ENCODE data around the gene NAP1L4. TPM values are rescaled to one million over a fixed set of nuclear protein-coding genes. Genes with fewer than 3 reads are reported as not detected.
"Not testable (repeated sequence)": the region's sequence is repeated elsewhere in the genome, so short reads cannot be mapped to it uniquely, and the experiment has no call there.

The NAP1L4 gene
- total and polyA plus RNA-seq, 3 experiments from 2014 or later = 163 to 280 (median 273) TPM

GRCh38 chr11:2940147-2940920 is 51.8 kb downstream of the NAP1L4 start:
- peak in 2 of 5 donors; percentile 32 to 77 for DNase-seq

DNA sequence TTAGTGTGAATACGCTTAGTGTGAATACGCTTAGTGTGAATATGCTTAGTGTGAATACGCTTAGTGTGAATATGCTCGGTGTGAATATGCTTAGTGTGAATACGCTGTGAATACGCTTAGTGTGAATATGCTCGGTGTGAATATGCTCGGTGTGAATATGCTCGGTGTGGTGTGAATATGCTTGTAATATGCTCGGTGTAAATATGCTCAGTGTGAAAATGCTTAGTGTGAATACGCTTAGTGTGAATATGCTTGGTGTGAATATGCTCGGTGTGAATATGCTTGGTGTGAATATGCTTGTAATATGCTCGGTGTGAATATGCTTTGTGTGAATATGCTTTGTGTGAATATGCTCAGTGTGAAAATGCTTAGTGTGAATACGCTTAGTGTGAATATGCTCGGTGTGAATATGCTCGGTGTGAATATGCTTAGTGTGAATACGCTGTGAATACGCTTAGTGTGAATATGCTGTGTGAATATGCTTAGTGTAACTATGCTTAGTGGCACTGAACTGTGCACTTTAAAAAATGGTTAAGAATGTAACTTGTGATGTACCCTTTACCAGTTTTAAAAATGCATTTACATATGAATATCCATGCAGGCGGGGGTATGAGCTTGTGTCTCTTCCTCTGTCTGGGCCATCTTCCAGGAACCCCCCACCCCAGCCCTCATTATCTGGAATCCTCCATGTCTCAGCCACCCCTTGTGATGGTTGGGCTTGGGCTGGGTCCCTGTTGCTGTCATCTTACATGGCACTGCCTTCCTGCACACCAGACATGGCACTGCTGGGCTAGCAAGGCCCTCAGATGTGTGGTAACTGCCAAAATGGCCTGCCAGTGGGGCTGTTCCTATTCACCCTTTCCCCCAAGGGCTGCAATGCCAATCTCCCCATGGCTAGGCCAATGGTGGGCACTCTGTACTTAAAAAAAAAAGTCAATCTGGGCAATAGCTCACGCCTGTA is 53.4 kb downstream of the NAP1L4 start:
- DNase-seq; H3K27ac ChIP-seq (ENCODE audit: low read depth, low read length); H3K36me3 ChIP-seq (ENCODE audit: insufficient read depth, low read length); H3K4me3 ChIP-seq (ENCODE audit: low read length); POLR2A ChIA-PET; CTCF ChIA-PET; H3K4me1 ChIP-seq (ENCODE audit: insufficient read depth, low read length); H3K27me3 ChIP-seq (ENCODE audit: insufficient read depth, low read length, poor library complexity, severe bottlenecking): not testable (repeated sequence)
- H3K27ac Mint-ChIP-seq = peak overlapping the region in 5 of 8 donors; percentile 31 to 95 (median 66)
- H3K27me3 Mint-ChIP-seq = peaks cover 0 to 18% of the 10 kb centered on the region in 2 donors
- peaks cover 5 to 28% (median 24%) of the 10 kb centered on the region in 5 donors for H3K9me3 Mint-ChIP-seq
- peaks cover 15% of the 10 kb centered on the region for H3K9me3 ChIP-seq (ENCODE audit: low read length)
- peaks cover 5 to 31% (median 7%) of the 10 kb centered on the region in 3 donors for H3K4me1 Mint-ChIP-seq
- peaks cover 2 to 15% (median 7%) of the 10 kb centered on the region in 3 donors for H3K36me3 Mint-ChIP-seq
- H3K4me3 Mint-ChIP-seq = peak overlapping the region in 3 of 7 donors; percentile 8 to 43 (median 23)

More at GRCh38 chr11:2940147-2940920, 51.8 kb downstream of the NAP1L4 start:
- ChIA-PET POLR2A (interaction anchor here (0.6 kb wide), 1 partner anchor 672 kb away, joined by 3 read pairs; no protein-coding TSS in a partner anchor), CTCF (interaction anchor here (0.9 to 1.2 kb wide), 2 partner anchors 10 to 408 kb away, joined by 3 to 4 read pairs; no protein-coding TSS in a partner anchor)
- Mint-ChIP-seq H3K4me3 (peak overlapping the region in 1 of 7 donors; percentile 44), H3K9me3 (peaks cover 5 to 28% (median 24%) of the 10 kb centered on the region in 5 donors), H3K27me3 (peaks cover 0 to 18% of the 10 kb centered on the region in 2 donors), H3K4me1 (peaks cover 9 to 42% (median 12%) of the 10 kb centered on the region in 3 donors), H3K36me3 (peaks cover 4 to 22% (median 15%) of the 10 kb centered on the region in 3 donors), H3K27ac (peak overlapping the region in 6 of 8 donors; percentile 41 to 90 (median 72))
- Histone ChIP-seq H3K9me3 (ENCODE audit: low read length) (peaks cover 15% of the 10 kb centered on the region), H3K36me3 (ENCODE audit: insufficient read depth, low read length) (no peaks in the 10 kb centered on the region), H3K4me1 (ENCODE audit: insufficient read depth, low read length) (peaks cover 5% of the 10 kb centered on the region), H3K4me3 (ENCODE audit: low read length) (no peak overlapping the region), H3K27ac (ENCODE audit: low read depth, low read length) (peak overlapping the region; percentile 2), H3K27me3 (ENCODE audit: insufficient read depth, low read length, poor library complexity, severe bottlenecking) (no peaks in the 10 kb centered on the region)

DNA sequence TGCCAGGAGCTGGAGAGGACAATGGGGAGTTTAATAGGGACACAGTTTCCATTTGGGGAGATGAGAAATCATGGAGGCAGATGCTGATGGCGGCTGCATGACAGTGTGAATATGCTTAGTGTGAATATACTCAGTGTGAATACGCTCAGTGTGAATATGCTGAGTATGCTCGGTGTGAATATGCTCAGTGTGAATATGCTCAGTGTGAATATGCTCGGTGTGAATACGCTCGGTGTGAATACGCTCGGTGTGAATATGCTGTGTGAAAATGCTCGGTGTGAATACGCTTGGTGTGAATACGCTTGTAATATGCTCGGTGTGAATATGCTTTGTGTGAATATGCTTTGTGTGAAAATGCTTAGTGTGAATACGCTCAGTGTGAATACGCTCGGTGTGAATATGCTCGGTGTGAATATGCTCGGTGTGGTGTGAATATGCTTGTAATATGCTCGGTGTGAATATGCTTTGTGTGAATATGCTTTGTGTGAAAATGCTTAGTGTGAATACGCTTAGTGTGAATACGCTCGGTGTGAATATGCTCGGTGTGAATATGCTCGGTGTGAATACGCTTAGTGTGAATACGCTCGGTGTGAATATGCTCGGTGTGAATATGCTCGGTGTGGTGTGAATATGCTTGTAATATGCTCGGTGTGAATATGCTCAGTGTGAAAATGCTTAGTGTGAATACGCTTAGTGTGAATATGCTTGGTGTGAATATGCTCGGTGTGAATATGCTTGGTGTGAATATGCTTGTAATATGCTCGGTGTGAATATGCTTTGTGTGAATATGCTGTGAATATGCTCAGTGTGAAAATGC is 54.3 kb downstream of the NAP1L4 start:
- H3K36me3 ChIP-seq (ENCODE audit: insufficient read depth, low read length); CTCF ChIA-PET; H3K27ac ChIP-seq (ENCODE audit: low read depth, low read length); POLR2A ChIA-PET; H3K27me3 ChIP-seq (ENCODE audit: insufficient read depth, low read length, poor library complexity, severe bottlenecking); H3K4me3 ChIP-seq (ENCODE audit: low read length); H3K4me1 ChIP-seq (ENCODE audit: insufficient read depth, low read length); DNase-seq: not testable (repeated sequence)
- Mint-ChIP-seq H3K27ac (peak overlapping the region in 6 of 8 donors; percentile 20 to 93 (median 64)), H3K36me3 (peaks cover 1 to 15% (median 2%) of the 10 kb centered on the region in 3 donors), H3K9me3 (peaks cover 5 to 28% (median 24%) of the 10 kb centered on the region in 5 donors), H3K4me3 (peak overlapping the region in 6 of 7 donors; percentile 7 to 81 (median 48)), H3K27me3 (peaks cover 0 to 18% of the 10 kb centered on the region in 2 donors), H3K4me1 (peaks cover 5 to 29% (median 7%) of the 10 kb centered on the region in 3 donors)
- H3K9me3 ChIP-seq (ENCODE audit: low read length) = peaks cover 15% of the 10 kb centered on the region

DNA sequence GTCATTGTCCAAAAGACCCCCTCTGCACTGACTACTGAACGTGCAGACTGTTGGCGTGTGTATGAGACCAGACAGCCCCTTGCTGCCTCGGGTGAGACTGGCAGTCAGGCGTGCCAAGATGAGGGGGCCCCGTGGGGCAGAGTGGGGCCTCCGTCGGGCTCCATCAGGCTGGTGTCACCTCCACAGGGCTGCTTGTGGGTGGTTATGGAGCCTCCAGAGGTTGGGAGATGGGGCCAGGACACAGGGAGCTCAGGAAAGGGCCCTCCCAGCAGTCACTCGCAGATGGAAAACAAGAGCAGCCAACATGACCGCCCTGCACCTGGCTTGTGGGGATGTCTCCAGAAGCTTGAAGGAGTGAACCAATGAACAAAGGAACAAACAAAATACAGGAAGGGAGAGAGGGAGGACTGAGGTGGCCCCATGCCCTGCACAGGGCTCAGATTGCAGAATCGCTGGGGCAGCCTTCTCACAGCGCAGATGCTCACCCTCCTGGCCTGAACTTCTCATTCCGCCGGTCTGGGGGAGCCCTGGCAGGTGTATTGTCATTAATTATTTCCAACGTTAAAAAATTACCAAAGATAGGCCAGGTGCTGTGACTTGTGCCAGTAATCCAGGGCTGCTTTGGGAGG is 57.4 kb downstream of the NAP1L4 start:
- H3K27me3 Mint-ChIP-seq = peaks cover 7 to 22% of the 10 kb centered on the region in 2 donors
- peaks cover 5% of the 10 kb centered on the region for H3K27me3 ChIP-seq (ENCODE audit: insufficient read depth, low read length, poor library complexity, severe bottlenecking)
- DNase-seq = no peak
- no peak overlapping the region for H3K4me3 ChIP-seq (ENCODE audit: low read length)
- no peak overlapping the region for H3K27ac ChIP-seq (ENCODE audit: low read depth, low read length)
- peaks cover 15% of the 10 kb centered on the region for H3K9me3 ChIP-seq (ENCODE audit: low read length)
- ChIA-PET CTCF (no interaction called here), POLR2A (interaction anchor here (1.2 kb wide), 1 partner anchor 42 kb away, joined by 3 read pairs; no protein-coding TSS in a partner anchor)
- no peaks in the 10 kb centered on the region for H3K36me3 ChIP-seq (ENCODE audit: insufficient read depth, low read length)
- H3K27ac Mint-ChIP-seq = peak overlapping the region in 1 of 8 donors; percentile 15
- H3K4me1 Mint-ChIP-seq = peaks cover 9 to 26% (median 11%) of the 10 kb centered on the region in 3 donors
- H3K4me3 Mint-ChIP-seq = no peak overlapping the region
- peaks cover 1 to 15% (median 4%) of the 10 kb centered on the region in 3 donors for H3K36me3 Mint-ChIP-seq
- peaks cover 5 to 27% (median 24%) of the 10 kb centered on the region in 5 donors for H3K9me3 Mint-ChIP-seq
- peaks cover 10% of the 10 kb centered on the region for H3K4me1 ChIP-seq (ENCODE audit: insufficient read depth, low read length)

DNA sequence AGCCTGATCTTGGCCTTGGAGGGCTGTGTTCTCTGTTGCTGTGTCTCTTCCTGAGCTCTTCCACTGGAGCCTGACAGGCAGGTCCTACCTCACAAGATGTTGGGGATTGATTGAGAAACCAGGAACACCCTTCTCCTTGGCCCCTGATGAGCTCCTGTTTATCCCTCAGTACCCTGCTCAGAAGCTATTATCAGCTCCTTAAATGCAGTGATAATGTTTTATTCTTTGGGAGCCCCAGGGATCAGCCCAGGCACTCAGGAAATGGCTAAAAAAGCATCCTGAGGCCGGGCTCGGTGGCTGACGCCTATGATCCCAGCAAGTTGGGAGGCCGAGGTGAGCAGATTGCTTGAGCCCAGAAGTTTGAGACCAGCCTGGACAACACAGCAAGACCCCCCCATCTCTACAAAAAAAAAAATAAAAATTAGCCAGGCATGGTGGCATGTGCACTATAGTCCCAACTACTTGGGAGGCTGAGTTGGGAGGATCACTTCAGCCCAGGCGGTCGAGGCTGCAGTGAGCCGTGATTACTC is 58.0 kb downstream of the NAP1L4 start:
- Histone ChIP-seq H3K4me3 (ENCODE audit: low read length) (no peak overlapping the region), H3K36me3 (ENCODE audit: insufficient read depth, low read length) (no peaks in the 10 kb centered on the region), H3K4me1 (ENCODE audit: insufficient read depth, low read length) (peaks cover 12% of the 10 kb centered on the region), H3K27ac (ENCODE audit: low read depth, low read length) (no peak overlapping the region), H3K27me3 (ENCODE audit: insufficient read depth, low read length, poor library complexity, severe bottlenecking) (peaks cover 6% of the 10 kb centered on the region), H3K9me3 (ENCODE audit: low read length) (peaks cover 14% of the 10 kb centered on the region)
- CTCF ChIA-PET = interaction anchor here (1.4 kb wide), 1 partner anchor 42 kb away, joined by 5 read pairs; no protein-coding TSS in a partner anchor
- Mint-ChIP-seq H3K27ac (peak overlapping the region in 1 of 8 donors; percentile 72), H3K4me1 (peaks cover 9 to 27% (median 10%) of the 10 kb centered on the region in 3 donors), H3K9me3 (peaks cover 5 to 23% (median 22%) of the 10 kb centered on the region in 5 donors), H3K4me3 (no peak overlapping the region), H3K36me3 (peaks cover 1 to 14% (median 4%) of the 10 kb centered on the region in 3 donors), H3K27me3 (peaks cover 8 to 19% of the 10 kb centered on the region in 2 donors)
- POLR2A ChIA-PET = interaction anchor here (1.2 kb wide), 1 partner anchor 42 kb away, joined by 3 read pairs; no protein-coding TSS in a partner anchor
- no peak for DNase-seq

- Histone ChIP-seq H3K4me1 (ENCODE audit: insufficient read depth, low read length) (peaks cover 15% of the 10 kb centered on the region), H3K36me3 (ENCODE audit: insufficient read depth, low read length) (no peaks in the 10 kb centered on the region), H3K27me3 (ENCODE audit: insufficient read depth, low read length, poor library complexity, severe bottlenecking) (peaks cover 6% of the 10 kb centered on the region), H3K27ac (ENCODE audit: low read depth, low read length) (no peak overlapping the region), H3K4me3 (ENCODE audit: low read length) (no peak overlapping the region), H3K9me3 (ENCODE audit: low read length) (peaks cover 8% of the 10 kb centered on the region)
- ChIA-PET CTCF (interaction anchor here (1.4 kb wide), 1 partner anchor 41 kb away, joined by 5 read pairs; no protein-coding TSS in a partner anchor), POLR2A (interaction anchor here (1.2 kb wide), 1 partner anchor 41 kb away, joined by 3 read pairs; no protein-coding TSS in a partner anchor)
- H3K4me1 Mint-ChIP-seq = peaks cover 11 to 30% (median 13%) of the 10 kb centered on the region in 3 donors
- peaks cover 10 to 18% of the 10 kb centered on the region in 2 donors for H3K27me3 Mint-ChIP-seq
- H3K36me3 Mint-ChIP-seq = peaks cover 1 to 8% (median 4%) of the 10 kb centered on the region in 3 donors
- H3K4me3 Mint-ChIP-seq = peak overlapping the region in 1 of 7 donors; percentile 30
- peaks cover 5 to 17% (median 16%) of the 10 kb centered on the region in 5 donors for H3K9me3 Mint-ChIP-seq
- DNase-seq = peak in 3 of 5 donors; percentile 38 to 69 (median 39)
- H3K27ac Mint-ChIP-seq = peak overlapping the region in 4 of 8 donors; percentile 17 to 48 (median 31)
Measured at GRCh38 chr11:2933375-2934020, 58.6 kb downstream of the NAP1L4 start.

Measured in CD8-positive, alpha-beta memory T cell (primary cell).